ENCODE data around the gene CSMD2.

Gene CSMD2

GRCh38 chr1:33712186-33712585, 452.8 kb downstream of the CSMD2 start:
- Histone ChIP-seq H3K4me2 (no peak overlapping the region), H3K27ac (no peak overlapping the region)

GRCh38 chr1:33711511-33711910, 453.5 kb downstream of the CSMD2 start:
- no peak for TF ChIP-seq Cebpa-rat (IDR thresholded peaks at IDR 0.05)

More at GRCh38 chr1:33712186-33712585, 452.8 kb downstream of the CSMD2 start:
- Histone ChIP-seq H3K4me1 (peaks cover 18% of the 10 kb centered on the region), H3K9me3 (no peaks in the 10 kb centered on the region), H3K36me3 (no peaks in the 10 kb centered on the region), H3K9ac (no peak overlapping the region), H3K27me3 (no peaks in the 10 kb centered on the region), H4K20me1 (no peaks in the 10 kb centered on the region), H3K4me3 (no peak overlapping the region)
- TF ChIP-seq Cebpa-rat (IDR thresholded peaks at IDR 0.05) = no peak

GRCh38 chr1:33710967-33711366, 454.1 kb downstream of the CSMD2 start:
- Histone ChIP-seq H3K9me3 (no peaks in the 10 kb centered on the region), H3K4me2 (peak overlapping the region; percentile 71), H3K4me1 (peaks cover 18% of the 10 kb centered on the region), H4K20me1 (no peaks in the 10 kb centered on the region), H3K4me3 (no peak overlapping the region), H3K36me3 (no peaks in the 10 kb centered on the region), H3K27me3 (no peaks in the 10 kb centered on the region), H3K9ac (no peak overlapping the region), H3K27ac (no peak overlapping the region)
- TF ChIP-seq Cebpa-rat (IDR thresholded peaks at IDR 0.05) = no peak

More at GRCh38 chr1:33711511-33711910, 453.5 kb downstream of the CSMD2 start:
- Histone ChIP-seq H3K4me2 (peak overlapping the region; percentile 71), H3K27me3 (no peaks in the 10 kb centered on the region), H3K4me3 (no peak overlapping the region), H3K9me3 (no peaks in the 10 kb centered on the region), H3K36me3 (no peaks in the 10 kb centered on the region), H3K4me1 (peaks cover 18% of the 10 kb centered on the region), H3K27ac (no peak overlapping the region), H3K9ac (no peak overlapping the region), H4K20me1 (no peaks in the 10 kb centered on the region)

- peaks cover 18% of the 10 kb centered on the region for H3K4me1 ChIP-seq
- no peaks in the 10 kb centered on the region for H3K36me3 ChIP-seq
- no peak overlapping the region for H3K27ac ChIP-seq
- H3K27me3 ChIP-seq = no peaks in the 10 kb centered on the region
- no peak overlapping the region for H3K4me3 ChIP-seq
- no peak for TF ChIP-seq Cebpa-rat (IDR thresholded peaks at IDR 0.05)
- H3K9me3 ChIP-seq = no peaks in the 10 kb centered on the region
- H4K20me1 ChIP-seq = no peaks in the 10 kb centered on the region
- peak overlapping the region; percentile 71 for H3K4me2 ChIP-seq
- no peak overlapping the region for H3K9ac ChIP-seq
Observed at GRCh38 chr1:33709783-33710718, 455.0 kb downstream of the CSMD2 start.

GRCh38 chr1:33709174-33709782, 455.8 kb downstream of the CSMD2 start:
- Histone ChIP-seq H3K36me3 (no peaks in the 10 kb centered on the region), H3K4me3 (no peak overlapping the region), H3K4me2 (no peak overlapping the region), H3K4me1 (peaks cover 18% of the 10 kb centered on the region), H3K27me3 (no peaks in the 10 kb centered on the region), H3K9me3 (no peaks in the 10 kb centered on the region), H4K20me1 (no peaks in the 10 kb centered on the region), H3K9ac (no peak overlapping the region), H3K27ac (no peak overlapping the region)
- no peak for TF ChIP-seq Cebpa-rat (IDR thresholded peaks at IDR 0.05)

GRCh38 chr1:33706634-33707255, 458.3 kb downstream of the CSMD2 start:
- Histone ChIP-seq H3K36me3 (no peaks in the 10 kb centered on the region), H3K27ac (no peak overlapping the region), H3K9me3 (no peaks in the 10 kb centered on the region), H3K27me3 (no peaks in the 10 kb centered on the region), H3K4me1 (peaks cover 17% of the 10 kb centered on the region), H3K9ac (no peak overlapping the region), H3K4me2 (no peak overlapping the region), H3K4me3 (no peak overlapping the region), H4K20me1 (no peaks in the 10 kb centered on the region)
- TF ChIP-seq Cebpa-rat (IDR thresholded peaks at IDR 0.05) = no peak

GRCh38 chr1:33703464-33703863, 461.6 kb downstream of the CSMD2 start:
- Histone ChIP-seq H3K36me3 (no peaks in the 10 kb centered on the region), H3K27ac (no peak overlapping the region), H3K4me2 (no peak overlapping the region), H3K27me3 (no peaks in the 10 kb centered on the region), H3K9me3 (no peaks in the 10 kb centered on the region), H3K4me1 (no peaks in the 10 kb centered on the region), H3K9ac (no peak overlapping the region), H3K4me3 (no peak overlapping the region), H4K20me1 (no peaks in the 10 kb centered on the region)
- no peak for TF ChIP-seq Cebpa-rat (IDR thresholded peaks at IDR 0.05)

GRCh38 chr1:33698361-33699035, 466.5 kb downstream of the CSMD2 start:
- H3K27ac ChIP-seq = no peak overlapping the region
- H3K4me1 ChIP-seq = no peaks in the 10 kb centered on the region
- TF ChIP-seq Cebpa-rat (IDR thresholded peaks at IDR 0.05) = no peak
- H3K9me3 ChIP-seq = no peaks in the 10 kb centered on the region
- H3K4me2 ChIP-seq = no peak overlapping the region
- no peak overlapping the region for H3K9ac ChIP-seq
- H3K36me3 ChIP-seq = no peaks in the 10 kb centered on the region
- H3K27me3 ChIP-seq = no peaks in the 10 kb centered on the region
- no peaks in the 10 kb centered on the region for H4K20me1 ChIP-seq
- H3K4me3 ChIP-seq = no peak overlapping the region

GRCh38 chr1:33697816-33698215, 467.2 kb downstream of the CSMD2 start:
- no peak overlapping the region for H3K27ac ChIP-seq
- H3K4me2 ChIP-seq = no peak overlapping the region
- H3K27me3 ChIP-seq = no peaks in the 10 kb centered on the region
- no peaks in the 10 kb centered on the region for H3K9me3 ChIP-seq
- no peaks in the 10 kb centered on the region for H4K20me1 ChIP-seq
- H3K4me3 ChIP-seq = no peak overlapping the region
- no peaks in the 10 kb centered on the region for H3K36me3 ChIP-seq
- no peak overlapping the region for H3K9ac ChIP-seq
- H3K4me1 ChIP-seq = no peaks in the 10 kb centered on the region
- TF ChIP-seq Cebpa-rat (IDR thresholded peaks at IDR 0.05) = no peak
